Measurements from ENCODE around the gene MITF.

DNA sequence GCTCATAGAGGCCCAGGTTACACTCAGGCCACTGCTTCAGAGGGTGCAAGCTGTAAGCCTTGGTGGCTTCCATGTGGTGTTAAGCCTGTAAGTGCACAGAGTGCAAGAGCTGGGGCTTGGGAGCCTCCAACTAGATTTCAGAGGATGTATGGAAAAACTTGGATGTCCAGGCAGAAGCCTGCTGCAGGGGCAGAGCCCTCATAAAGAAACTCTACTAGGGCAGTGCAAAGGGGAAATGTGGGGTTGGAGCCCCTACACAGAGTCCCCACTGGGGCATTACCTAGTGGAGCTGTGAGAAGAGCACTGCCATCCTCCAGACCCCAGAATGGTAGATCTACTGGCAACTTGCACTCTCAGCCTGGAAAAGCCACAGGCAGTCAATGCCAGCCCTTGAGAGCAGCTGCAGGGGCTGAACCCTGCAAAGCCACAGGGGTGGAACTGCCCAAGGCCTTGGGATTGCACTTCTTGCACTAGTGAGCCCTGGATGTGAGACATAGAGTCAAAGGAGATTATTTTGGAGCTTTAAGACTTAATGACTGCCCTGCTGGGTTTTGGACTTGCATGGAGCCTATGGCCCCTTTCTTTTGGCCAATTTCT is 14.0 kb downstream of the MITF start:
- TF ChIP-seq POLR2A (IDR thresholded peaks at IDR 0.05; ENCODE audit: low read depth, low read length) (no peak), TAF1 (IDR thresholded peaks at IDR 0.05; ENCODE audit: borderline replicate concordance, low read depth, low read length) (no peak)
